IPS-20b (cell line): ENCODE measurements around the gene B9D2.
"Not testable (repeated sequence)": the region's sequence is repeated elsewhere in the genome, so short reads cannot be mapped to it uniquely, and the experiment has no call there.

Experiments
- H3K27ac ChIP-seq: one replicate; pipeline ENCODE4 v1.5.1; 2013; ENCODE audit warnings: low read length
- H3K27me3 ChIP-seq: 2 replicates; pipeline ENCODE4 v1.6.1; 2013; ENCODE audit warnings: mild to moderate bottlenecking, low read length, inconsistent platforms; ENCODE audit not compliant: insufficient read depth
- H3K36me3 ChIP-seq: 2 replicates; pipeline ENCODE4 v1.6.1; 2013; ENCODE audit warnings: low read depth, mild to moderate bottlenecking, inconsistent platforms, low read length, moderate library complexity; ENCODE audit not compliant: insufficient read depth
- H3K4me1 ChIP-seq: 2 replicates; pipeline ENCODE4 v1.6.1; 2013; ENCODE audit warnings: mild to moderate bottlenecking, control low read depth, inconsistent platforms, low read length, moderate library complexity; ENCODE audit not compliant: insufficient read depth
- H3K4me3 ChIP-seq: 2 replicates; pipeline ENCODE4 v1.5.1; 2013; ENCODE audit warnings: mild to moderate bottlenecking, low read length, inconsistent platforms
- H3K9ac ChIP-seq: 2 replicates; pipeline ENCODE4 v1.6.1; 2013; ENCODE audit warnings: low read depth, mild to moderate bottlenecking, inconsistent platforms, low read length, moderate library complexity
- H3K9me3 ChIP-seq: 2 replicates; pipeline ENCODE4 v1.6.1; 2013; ENCODE audit warnings: mild to moderate bottlenecking, low read depth, low read length, inconsistent platforms; ENCODE audit not compliant: insufficient read depth

Gene B9D2, protein sequence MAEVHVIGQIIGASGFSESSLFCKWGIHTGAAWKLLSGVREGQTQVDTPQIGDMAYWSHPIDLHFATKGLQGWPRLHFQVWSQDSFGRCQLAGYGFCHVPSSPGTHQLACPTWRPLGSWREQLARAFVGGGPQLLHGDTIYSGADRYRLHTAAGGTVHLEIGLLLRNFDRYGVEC

GRCh38 chr19:41363753-41364523, at the start of gene B9D2:
TSS of gene B9D2 (minus strand) at chr19:41364149. CDS start at chr19:41363519, 630 bp downstream.
- H3K27me3 ChIP-seq, result no peaks in the 10 kb centered on the region
- H3K27ac ChIP-seq, result peak within 1 kb of the TSS; percentile 87
- no peaks in the 10 kb centered on the region for H3K9me3 ChIP-seq
- peak within 1 kb of the TSS; percentile 82 for H3K4me3 ChIP-seq
- H3K36me3 ChIP-seq, result no peaks in the 10 kb centered on the region
- peaks cover 4% of the 10 kb centered on the region; the same call in 1 of the 2 replicates for H3K4me1 ChIP-seq
- H3K9ac ChIP-seq, result peak within 1 kb of the TSS; percentile 85

DNA sequence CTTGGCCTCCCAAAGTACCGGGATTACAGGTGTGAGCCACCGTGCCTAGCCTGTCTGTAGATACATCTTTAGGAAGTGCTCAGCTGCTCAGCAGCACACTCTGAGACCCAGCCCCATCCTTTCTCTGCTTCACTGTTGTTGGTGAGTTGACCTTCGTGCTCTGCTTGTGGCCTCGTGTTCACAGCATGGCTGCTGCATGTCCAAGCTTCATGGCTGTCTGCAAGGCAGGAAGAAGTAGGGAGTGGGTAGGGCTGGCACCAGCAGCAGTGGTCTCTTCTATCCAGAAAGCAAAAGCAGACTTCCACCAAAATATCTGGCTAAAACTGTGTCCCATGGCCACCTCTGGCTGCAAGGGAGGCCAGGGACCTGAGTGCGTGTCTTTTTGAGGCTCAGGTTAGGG, 49.0 kb upstream of the B9D2 start:
- Histone ChIP-seq H3K4me3 (no peak overlapping the region), H3K36me3 (peaks cover 14% of the 10 kb centered on the region; the same call in 1 of the 2 replicates), H3K9ac (no peak overlapping the region; the same call in 1 of the 2 replicates), H3K27me3 (no peaks in the 10 kb centered on the region), H3K4me1 (no peaks in the 10 kb centered on the region), H3K27ac (no peak overlapping the region), H3K9me3 (no peaks in the 10 kb centered on the region)

- no peaks in the 10 kb centered on the region for H3K9me3 ChIP-seq
- no peak overlapping the region for H3K27ac ChIP-seq
- no peak overlapping the region for H3K9ac ChIP-seq
- H3K36me3 ChIP-seq, result peaks cover 14% of the 10 kb centered on the region; the same call in 1 of the 2 replicates
- H3K4me3 ChIP-seq, result no peak overlapping the region
- H3K4me1 ChIP-seq, result no peaks in the 10 kb centered on the region; the same call in 1 of the 2 replicates
- H3K27me3 ChIP-seq, result no peaks in the 10 kb centered on the region
These were observed 48.0 kb upstream of the B9D2 start for GRCh38 chr19:41411968-41412265.

DNA sequence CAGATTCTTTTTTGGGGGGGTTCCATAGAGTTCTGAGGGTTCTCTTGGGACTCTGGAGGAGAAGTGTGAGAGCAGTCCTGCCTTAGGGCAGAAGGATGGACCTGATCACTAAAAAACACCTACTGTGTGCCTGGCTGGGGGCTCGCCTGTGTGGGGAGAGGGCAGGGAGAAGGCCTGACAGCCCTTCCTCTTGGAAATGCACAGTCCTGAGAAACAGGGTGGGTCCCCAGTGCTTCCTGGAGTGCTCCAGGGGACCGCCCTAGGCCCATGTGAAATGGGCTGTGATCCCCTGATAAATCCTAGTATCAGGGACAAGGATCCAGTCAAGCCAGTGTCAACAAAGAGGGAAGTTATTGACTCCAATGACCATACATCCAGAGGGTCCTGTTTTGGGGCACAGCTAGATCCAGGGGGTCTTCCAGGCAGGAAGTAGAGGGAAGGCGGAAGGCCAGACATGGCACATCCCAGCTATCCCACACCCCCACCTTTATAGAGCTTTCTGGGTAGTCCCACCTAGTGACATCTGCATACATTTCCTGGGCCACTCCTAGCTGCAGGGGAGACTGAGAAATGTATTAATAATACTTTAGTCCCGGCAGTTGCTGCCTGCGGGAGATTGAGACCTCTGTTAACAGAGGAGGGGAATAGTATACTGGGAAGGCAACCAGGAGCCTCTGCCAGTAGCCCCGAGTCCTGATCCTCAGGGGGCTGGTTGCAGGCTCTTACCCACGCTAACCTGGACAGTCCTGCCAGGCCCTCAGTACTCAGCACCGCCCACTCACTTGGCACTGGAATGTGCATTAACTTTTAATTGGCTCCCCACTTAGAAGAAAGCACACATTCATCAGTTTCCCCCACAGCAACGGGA, 47.4 kb upstream of the B9D2 start:
- Histone ChIP-seq H3K36me3 (peaks cover 14% of the 10 kb centered on the region; the same call in 1 of the 2 replicates), H3K27ac (no peak overlapping the region), H3K9me3 (no peaks in the 10 kb centered on the region), H3K4me1 (no peaks in the 10 kb centered on the region; the same call in 1 of the 2 replicates), H3K4me3 (no peak overlapping the region), H3K9ac (no peak overlapping the region), H3K27me3 (no peaks in the 10 kb centered on the region)

- Histone ChIP-seq H3K9me3 (no peaks in the 10 kb centered on the region), H3K27ac (no peak overlapping the region), H3K4me3 (no peak overlapping the region), H3K36me3 (peaks cover 14% of the 10 kb centered on the region; the same call in 1 of the 2 replicates), H3K9ac (no peak overlapping the region), H3K4me1 (no peaks in the 10 kb centered on the region; the same call in 1 of the 2 replicates), H3K27me3 (no peaks in the 10 kb centered on the region)
These were observed 46.5 kb upstream of the B9D2 start for GRCh38 chr19:41410336-41411054.

DNA sequence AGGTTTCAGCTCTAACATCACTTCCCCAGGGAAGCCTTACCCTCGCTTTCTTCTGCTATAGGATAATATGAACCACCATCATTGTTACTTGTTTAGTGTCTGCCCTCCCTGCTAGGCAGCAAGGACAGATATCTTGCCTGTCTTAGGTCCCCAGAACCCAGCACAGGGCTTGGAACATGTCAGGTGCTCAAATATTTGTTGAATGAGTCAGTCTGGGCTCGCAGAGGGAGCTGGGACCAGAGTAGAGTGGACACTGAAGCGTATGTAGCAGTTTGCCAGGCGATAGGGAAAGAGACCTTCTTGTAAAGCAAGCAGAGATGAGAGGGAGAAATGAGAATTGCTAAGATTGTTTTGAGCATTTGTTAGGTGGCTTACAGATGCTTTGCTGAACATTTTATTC, 45.3 kb upstream of the B9D2 start:
- Histone ChIP-seq H3K27ac (no peak overlapping the region), H3K36me3 (0 out of 2 replicates have a peak, but pooled peaks cover 4% of the 10 kb centered on the region), H3K4me1 (no peaks in the 10 kb centered on the region; the same call in 1 of the 2 replicates), H3K27me3 (no peaks in the 10 kb centered on the region), H3K9ac (no peak overlapping the region), H3K9me3 (no peaks in the 10 kb centered on the region), H3K4me3 (no peak overlapping the region)

DNA sequence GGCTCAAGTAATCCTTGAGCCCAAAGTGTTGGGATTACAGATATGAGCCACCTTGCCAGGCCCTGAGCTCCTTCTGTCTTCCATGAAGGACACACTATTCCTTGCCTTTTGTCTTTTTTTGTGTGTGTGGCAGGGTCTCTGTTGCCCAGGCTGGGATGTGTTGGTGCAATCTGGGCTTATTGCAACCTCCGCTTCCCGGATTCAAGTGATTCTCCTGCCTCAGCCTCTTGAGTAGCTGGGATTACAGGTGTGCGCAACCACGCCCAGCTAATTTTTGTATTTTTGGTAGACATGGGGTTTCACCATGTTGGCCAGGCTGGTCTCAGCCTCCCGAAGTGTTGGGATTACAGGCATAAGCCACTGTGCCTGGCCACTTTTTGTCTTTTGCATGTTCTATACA, 44.9 kb upstream of the B9D2 start:
- not testable (repeated sequence) for H3K9ac ChIP-seq

DNA sequence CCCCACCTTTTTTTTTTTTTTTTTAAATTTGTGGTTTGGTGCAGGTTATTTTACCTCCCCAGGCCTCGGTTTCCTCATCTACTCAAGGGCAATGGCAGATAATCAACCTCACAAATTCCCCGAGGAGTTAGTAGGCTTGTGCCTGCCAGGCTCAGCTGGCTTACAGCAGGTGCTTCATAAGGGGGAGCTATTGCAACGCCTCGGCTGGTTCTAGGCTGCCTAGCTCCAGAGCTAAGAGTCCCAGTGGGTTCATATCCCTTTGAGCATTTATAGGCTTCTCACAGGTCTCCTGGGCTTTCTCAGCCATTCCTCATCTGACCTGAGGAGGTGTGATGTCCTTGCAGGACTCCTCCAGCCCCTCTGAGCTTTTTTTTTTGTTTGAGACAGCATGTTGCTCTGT, 44.3 kb upstream of the B9D2 start:
- Histone ChIP-seq H3K4me3 (no peak overlapping the region), H3K4me1 (no peaks in the 10 kb centered on the region; the same call in 1 of the 2 replicates), H3K27ac (no peak overlapping the region), H3K9ac (no peak overlapping the region), H3K9me3 (no peaks in the 10 kb centered on the region), H3K27me3 (no peaks in the 10 kb centered on the region), H3K36me3 (no peaks in the 10 kb centered on the region)

More for the DNA sequence above, 44.9 kb upstream of the B9D2 start:
- not testable (repeated sequence) for H3K27me3 ChIP-seq, H3K36me3 ChIP-seq, H3K4me1 ChIP-seq, H3K9me3 ChIP-seq, H3K27ac ChIP-seq, H3K4me3 ChIP-seq

- H3K4me1 ChIP-seq, result no peaks in the 10 kb centered on the region; the same call in 1 of the 2 replicates
- H3K9ac ChIP-seq, result peak overlapping the region; percentile 42
These were observed 43.3 kb upstream of the B9D2 start for GRCh38 chr19:41407271-41407670.

GRCh38 chr19:41405776-41406175, 41.8 kb upstream of the B9D2 start:
- no peaks in the 10 kb centered on the region for H3K27me3 ChIP-seq
- no peaks in the 10 kb centered on the region for H3K36me3 ChIP-seq
- H3K9me3 ChIP-seq, result no peaks in the 10 kb centered on the region
- no peak overlapping the region for H3K9ac ChIP-seq
- no peak overlapping the region for H3K4me3 ChIP-seq
- no peak overlapping the region for H3K27ac ChIP-seq
- H3K4me1 ChIP-seq, result no peaks in the 10 kb centered on the region; the same call in 1 of the 2 replicates

More at GRCh38 chr19:41407271-41407670, 43.3 kb upstream of the B9D2 start:
- H3K9me3 ChIP-seq, result no peaks in the 10 kb centered on the region
- H3K36me3 ChIP-seq, result no peaks in the 10 kb centered on the region
- H3K4me3 ChIP-seq, result no peak overlapping the region
- no peak overlapping the region for H3K27ac ChIP-seq
- no peaks in the 10 kb centered on the region for H3K27me3 ChIP-seq
